ENCODE data around the gene GRM1.

GRM1 gene

GRCh38 chr6:146311079-146311478 lies 282.2 kb downstream of the GRM1 start:
- Histone ChIP-seq H4K5ac (ENCODE audit: low read length) (no peak overlapping the region), H3K18ac (ENCODE audit: low read length) (no peak overlapping the region), H2BK15ac (replicated peaks; ENCODE audit: low read depth) (no peak overlapping the region), H3K4ac (ENCODE audit: low read depth, low read length) (no peak overlapping the region), H3K79me2 (ENCODE audit: control insufficient read depth, insufficient read depth, low read length) (no peaks in the 10 kb centered on the region), H3K23ac (ENCODE audit: low read length) (no peak overlapping the region), H3K79me1 (ENCODE audit: low read length) (no peaks in the 10 kb centered on the region), H3K36me3 (ENCODE audit: control insufficient read depth, insufficient read depth, low read length) (no peaks in the 10 kb centered on the region), H3K4me2 (ENCODE audit: low read length) (no peak overlapping the region), H2AK5ac (ENCODE audit: low read length) (no peak overlapping the region), H3K56ac (ENCODE audit: low read length) (no peak overlapping the region), H2BK120ac (ENCODE audit: low read depth, low read length) (no peak overlapping the region), H4K8ac (ENCODE audit: low read depth, low read length) (no peak overlapping the region), H3K4me1 (ENCODE audit: control insufficient read depth, low read depth, low read length) (no peaks in the 10 kb centered on the region), H3K27me3 (ENCODE audit: insufficient read depth, low read length, poor library complexity) (no peaks in the 10 kb centered on the region), H2BK5ac (ENCODE audit: low read length) (no peak overlapping the region), H3K9ac (ENCODE audit: low read length) (no peak overlapping the region), H3K27ac (ENCODE audit: low read depth, low read length) (no peak overlapping the region), H3K4me3 (ENCODE audit: low read length) (no peak overlapping the region)
- WGBS (ENCODE audit: extremely low coverage, insufficient coverage, low lambda C conversion rate) = no CpG with 5 or more reads among the region's 2 CpGs
- no peak for DNase-seq

GRCh38 chr6:146312608-146313007 lies 283.7 kb downstream of the GRM1 start:
- Histone ChIP-seq H3K79me1 (ENCODE audit: low read length) (no peaks in the 10 kb centered on the region), H4K8ac (ENCODE audit: low read depth, low read length) (no peak overlapping the region), H3K4me1 (ENCODE audit: control insufficient read depth, low read depth, low read length) (no peaks in the 10 kb centered on the region), H3K23ac (ENCODE audit: low read length) (no peak overlapping the region), H3K56ac (ENCODE audit: low read length) (no peak overlapping the region), H3K4me3 (ENCODE audit: low read length) (no peak overlapping the region), H3K4me2 (ENCODE audit: low read length) (no peak overlapping the region), H3K27me3 (ENCODE audit: insufficient read depth, low read length, poor library complexity) (no peaks in the 10 kb centered on the region), H2AK5ac (ENCODE audit: low read length) (no peak overlapping the region), H3K9ac (ENCODE audit: low read length) (no peak overlapping the region), H3K79me2 (ENCODE audit: control insufficient read depth, insufficient read depth, low read length) (no peaks in the 10 kb centered on the region), H3K27ac (ENCODE audit: low read depth, low read length) (no peak overlapping the region), H3K4ac (ENCODE audit: low read depth, low read length) (no peak overlapping the region), H3K18ac (ENCODE audit: low read length) (no peak overlapping the region), H2BK15ac (replicated peaks; ENCODE audit: low read depth) (no peak overlapping the region), H4K5ac (ENCODE audit: low read length) (no peak overlapping the region), H2BK5ac (ENCODE audit: low read length) (no peak overlapping the region), H3K36me3 (ENCODE audit: control insufficient read depth, insufficient read depth, low read length) (no peaks in the 10 kb centered on the region), H2BK120ac (ENCODE audit: low read depth, low read length) (no peak overlapping the region)
- no peak for DNase-seq
- no CpG with 5 or more reads among the region's 2 CpGs for WGBS (ENCODE audit: extremely low coverage, insufficient coverage, low lambda C conversion rate)

DNA sequence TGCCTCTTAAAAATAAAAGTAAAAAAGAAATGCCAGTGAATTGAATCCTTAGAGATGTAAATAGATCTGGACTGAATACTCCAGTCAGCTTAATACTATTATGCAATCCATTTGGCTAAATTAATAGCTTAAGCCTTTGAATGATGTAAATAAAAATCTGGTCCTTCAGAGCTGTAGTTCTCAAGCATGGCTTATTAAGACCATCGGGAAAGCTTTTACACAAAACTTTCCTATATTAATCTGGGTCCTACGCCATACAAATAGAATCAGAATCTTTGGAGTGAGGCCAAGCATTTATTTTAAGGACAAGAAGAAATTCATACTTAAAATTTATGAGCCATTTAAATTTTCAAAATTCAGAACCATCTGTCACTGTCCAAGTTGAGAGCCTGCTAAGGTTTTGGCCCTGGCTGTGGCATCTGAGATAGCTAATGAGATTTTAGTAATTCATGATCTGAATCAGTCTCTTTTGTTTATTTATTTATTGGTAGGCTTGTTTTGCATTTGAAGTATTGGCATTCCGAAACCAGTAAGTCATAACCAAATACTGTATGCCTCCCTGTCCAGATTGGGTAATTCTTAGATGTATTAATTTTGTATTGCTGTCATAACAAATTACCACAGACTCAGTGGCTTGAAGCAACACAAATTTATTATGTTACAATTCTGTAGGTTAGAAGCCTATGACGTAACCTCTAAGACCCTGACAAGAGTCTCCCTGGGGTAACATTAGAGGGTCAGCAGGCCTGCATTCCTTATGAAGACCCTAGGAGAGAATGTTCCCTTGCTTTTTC lies 286.7 kb downstream of the GRM1 start:
- DNase-seq = no peak
- H3K79me1 ChIP-seq (ENCODE audit: low read length) = no peaks in the 10 kb centered on the region

DNA sequence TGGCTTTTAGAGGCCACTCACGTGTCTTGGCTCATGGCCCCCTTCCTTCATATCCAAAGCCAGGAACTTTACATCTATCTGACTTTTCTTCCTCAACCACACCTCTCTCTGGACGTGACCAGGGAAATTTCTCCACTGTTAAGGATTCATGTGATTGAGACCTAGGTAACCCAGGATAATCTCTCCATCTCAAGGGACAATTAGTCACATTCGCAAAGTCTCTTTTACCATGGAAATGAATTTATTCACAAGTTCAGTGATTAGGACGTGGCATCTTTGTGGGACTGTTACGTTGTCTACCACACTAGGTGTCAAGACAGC lies 287.3 kb downstream of the GRM1 start:
- H4K5ac ChIP-seq (ENCODE audit: low read length) = no peak overlapping the region
- H3K18ac ChIP-seq (ENCODE audit: low read length) = no peak overlapping the region
- no CpG with 5 or more reads among the region's 5 CpGs for WGBS (ENCODE audit: extremely low coverage, insufficient coverage, low lambda C conversion rate)
- no peak overlapping the region for H3K23ac ChIP-seq (ENCODE audit: low read length)
- no peak overlapping the region for H2AK5ac ChIP-seq (ENCODE audit: low read length)
- H3K4me3 ChIP-seq (ENCODE audit: low read length) = no peak overlapping the region
- no peak overlapping the region for H2BK5ac ChIP-seq (ENCODE audit: low read length)
- no peak overlapping the region for H2BK120ac ChIP-seq (ENCODE audit: low read depth, low read length)
- no peak overlapping the region for H3K27ac ChIP-seq (ENCODE audit: low read depth, low read length)
- H3K56ac ChIP-seq (ENCODE audit: low read length) = no peak overlapping the region
- H3K4me1 ChIP-seq (ENCODE audit: control insufficient read depth, low read depth, low read length) = no peaks in the 10 kb centered on the region
- no peaks in the 10 kb centered on the region for H3K79me2 ChIP-seq (ENCODE audit: control insufficient read depth, insufficient read depth, low read length)
- DNase-seq = no peak
- H3K79me1 ChIP-seq (ENCODE audit: low read length) = no peaks in the 10 kb centered on the region
- H4K8ac ChIP-seq (ENCODE audit: low read depth, low read length) = no peak overlapping the region
- H3K4ac ChIP-seq (ENCODE audit: low read depth, low read length) = no peak overlapping the region
- no peaks in the 10 kb centered on the region for H3K36me3 ChIP-seq (ENCODE audit: control insufficient read depth, insufficient read depth, low read length)
- H3K27me3 ChIP-seq (ENCODE audit: insufficient read depth, low read length, poor library complexity) = no peaks in the 10 kb centered on the region
- H3K4me2 ChIP-seq (ENCODE audit: low read length) = no peak overlapping the region
- no peak overlapping the region for H3K9ac ChIP-seq (ENCODE audit: low read length)
- H2BK15ac ChIP-seq (replicated peaks; ENCODE audit: low read depth) = no peak overlapping the region

More for the DNA sequence above, 286.7 kb downstream of the GRM1 start:
- Histone ChIP-seq H3K4me2 (ENCODE audit: low read length) (no peak overlapping the region), H3K27me3 (ENCODE audit: insufficient read depth, low read length, poor library complexity) (no peaks in the 10 kb centered on the region), H3K4me3 (ENCODE audit: low read length) (no peak overlapping the region), H3K18ac (ENCODE audit: low read length) (no peak overlapping the region), H3K27ac (ENCODE audit: low read depth, low read length) (no peak overlapping the region), H2AK5ac (ENCODE audit: low read length) (no peak overlapping the region), H3K79me2 (ENCODE audit: control insufficient read depth, insufficient read depth, low read length) (no peaks in the 10 kb centered on the region), H4K5ac (ENCODE audit: low read length) (no peak overlapping the region), H2BK120ac (ENCODE audit: low read depth, low read length) (no peak overlapping the region), H4K8ac (ENCODE audit: low read depth, low read length) (no peak overlapping the region), H3K4ac (ENCODE audit: low read depth, low read length) (no peak overlapping the region), H3K9ac (ENCODE audit: low read length) (no peak overlapping the region), H3K4me1 (ENCODE audit: control insufficient read depth, low read depth, low read length) (no peaks in the 10 kb centered on the region), H2BK15ac (replicated peaks; ENCODE audit: low read depth) (no peak overlapping the region), H3K56ac (ENCODE audit: low read length) (no peak overlapping the region), H3K36me3 (ENCODE audit: control insufficient read depth, insufficient read depth, low read length) (no peaks in the 10 kb centered on the region), H2BK5ac (ENCODE audit: low read length) (no peak overlapping the region), H3K23ac (ENCODE audit: low read length) (no peak overlapping the region)
- no CpG with 5 or more reads among the region's 4 CpGs for WGBS (ENCODE audit: extremely low coverage, insufficient coverage, low lambda C conversion rate)

GRCh38 chr6:146331013-146331412 lies 302.2 kb downstream of the GRM1 start:
- Histone ChIP-seq H2BK5ac (ENCODE audit: low read length) (no peak overlapping the region), H3K79me2 (ENCODE audit: control insufficient read depth, insufficient read depth, low read length) (no peaks in the 10 kb centered on the region), H2BK120ac (ENCODE audit: low read depth, low read length) (no peak overlapping the region), H3K4me3 (ENCODE audit: low read length) (no peak overlapping the region), H3K4me1 (ENCODE audit: control insufficient read depth, low read depth, low read length) (no peaks in the 10 kb centered on the region), H3K4me2 (ENCODE audit: low read length) (no peak overlapping the region), H3K27ac (ENCODE audit: low read depth, low read length) (no peak overlapping the region), H3K27me3 (ENCODE audit: insufficient read depth, low read length, poor library complexity) (no peaks in the 10 kb centered on the region), H4K8ac (ENCODE audit: low read depth, low read length) (no peak overlapping the region), H3K23ac (ENCODE audit: low read length) (no peak overlapping the region), H4K5ac (ENCODE audit: low read length) (no peak overlapping the region), H3K79me1 (ENCODE audit: low read length) (no peaks in the 10 kb centered on the region), H2BK15ac (replicated peaks; ENCODE audit: low read depth) (no peak overlapping the region), H3K56ac (ENCODE audit: low read length) (no peak overlapping the region), H3K4ac (ENCODE audit: low read depth, low read length) (no peak overlapping the region), H3K36me3 (ENCODE audit: control insufficient read depth, insufficient read depth, low read length) (no peaks in the 10 kb centered on the region), H3K18ac (ENCODE audit: low read length) (no peak overlapping the region), H3K9ac (ENCODE audit: low read length) (no peak overlapping the region), H2AK5ac (ENCODE audit: low read length) (no peak overlapping the region)
- WGBS (ENCODE audit: extremely low coverage, insufficient coverage, low lambda C conversion rate) = no CpG with 5 or more reads among the region's 3 CpGs
- no peak for DNase-seq

DNA sequence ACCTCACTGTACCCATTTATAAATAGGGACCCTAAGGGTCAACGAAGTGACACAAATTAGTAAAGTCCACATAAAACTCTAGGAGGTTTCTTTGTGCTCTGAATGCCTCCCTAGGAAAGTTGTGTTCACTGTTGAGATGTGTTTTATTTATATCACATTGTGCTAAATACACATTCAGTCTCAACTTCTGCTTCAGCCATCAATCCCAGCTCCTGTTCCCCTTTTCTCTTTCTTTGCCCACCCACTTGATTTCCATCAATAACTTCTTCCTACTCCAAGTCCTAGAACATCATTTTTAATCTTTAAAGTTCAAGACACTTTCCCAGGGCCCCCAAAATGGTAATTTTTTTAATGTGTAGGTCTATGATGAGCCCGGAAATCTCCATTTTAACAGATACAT lies 306.5 kb downstream of the GRM1 start:
- Histone ChIP-seq H3K36me3 (ENCODE audit: control insufficient read depth, insufficient read depth, low read length) (no peaks in the 10 kb centered on the region), H3K4me1 (ENCODE audit: control insufficient read depth, low read depth, low read length) (peaks cover 3% of the 10 kb centered on the region), H3K18ac (ENCODE audit: low read length) (no peak overlapping the region), H3K79me1 (ENCODE audit: low read length) (no peaks in the 10 kb centered on the region), H2BK5ac (ENCODE audit: low read length) (no peak overlapping the region), H4K8ac (ENCODE audit: low read depth, low read length) (no peak overlapping the region), H4K5ac (ENCODE audit: low read length) (no peak overlapping the region), H2AK5ac (ENCODE audit: low read length) (no peak overlapping the region), H3K56ac (ENCODE audit: low read length) (no peak overlapping the region), H3K4me2 (ENCODE audit: low read length) (no peak overlapping the region), H3K23ac (ENCODE audit: low read length) (no peak overlapping the region), H3K9ac (ENCODE audit: low read length) (no peak overlapping the region), H3K27ac (ENCODE audit: low read depth, low read length) (no peak overlapping the region), H2BK15ac (replicated peaks; ENCODE audit: low read depth) (no peak overlapping the region), H3K4me3 (ENCODE audit: low read length) (no peak overlapping the region), H3K4ac (ENCODE audit: low read depth, low read length) (no peak overlapping the region), H2BK120ac (ENCODE audit: low read depth, low read length) (no peak overlapping the region), H3K79me2 (ENCODE audit: control insufficient read depth, insufficient read depth, low read length) (no peaks in the 10 kb centered on the region), H3K27me3 (ENCODE audit: insufficient read depth, low read length, poor library complexity) (no peaks in the 10 kb centered on the region)
- WGBS (ENCODE audit: extremely low coverage, insufficient coverage, low lambda C conversion rate) = no CpG with 5 or more reads among the region's 2 CpGs
- DNase-seq = no peak

All from mesendoderm (in vitro differentiated cells).